Left renal pelvis (tissue), 4 donors: Measurements from ENCODE around the gene LIF. TPM values are rescaled to one million over a fixed set of nuclear protein-coding genes. Genes with fewer than 3 reads are reported as not detected.
"Not testable (repeated sequence)": the region's sequence is repeated elsewhere in the genome, so short reads cannot be mapped to it uniquely, and the experiment has no call there.

ENCODE experiments used
- DNase-seq, 4 donors: peaks; one replicate each; pipeline ENCODE4 v3.0.0-alpha.2; 2013; ENCODE audit warnings: low read depth in 4 of 4, low spot score in 3 of 4
- polyA plus RNA-seq, 4 donors: library from polyadenylated mRNA; unstranded; fragments of 120-200 nt; gene quantifications; one replicate each; pipeline ENCODE4 v1.2.1, GENCODE V29; 2013; ENCODE audit not compliant: insufficient read length in 4 of 4

Gene LIF
- polyA plus RNA-seq, 4 donors: 1.6 to 2.3 (median 1.8) TPM

DNA sequence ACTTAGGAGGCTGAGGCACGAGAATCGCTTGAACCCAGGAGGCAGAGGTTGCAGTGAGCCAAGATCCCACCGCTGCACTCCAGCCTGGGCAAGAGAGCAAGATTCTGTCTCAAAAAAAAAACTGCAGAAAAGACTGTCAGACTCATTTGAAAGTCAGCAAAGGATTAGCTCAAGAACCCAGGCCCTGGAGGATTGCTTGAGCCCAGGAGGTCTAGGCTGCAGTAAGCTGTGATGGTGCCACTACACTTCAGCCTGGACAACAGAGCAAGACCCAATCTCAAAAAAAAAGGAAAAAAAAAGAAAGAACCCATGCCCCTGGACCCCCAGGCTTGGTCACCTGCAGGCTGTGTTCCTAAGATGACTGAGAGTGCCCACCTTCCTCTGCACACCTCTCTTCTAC is 16.2 kb downstream of the LIF start:
- DNase-seq: no peak

DNA sequence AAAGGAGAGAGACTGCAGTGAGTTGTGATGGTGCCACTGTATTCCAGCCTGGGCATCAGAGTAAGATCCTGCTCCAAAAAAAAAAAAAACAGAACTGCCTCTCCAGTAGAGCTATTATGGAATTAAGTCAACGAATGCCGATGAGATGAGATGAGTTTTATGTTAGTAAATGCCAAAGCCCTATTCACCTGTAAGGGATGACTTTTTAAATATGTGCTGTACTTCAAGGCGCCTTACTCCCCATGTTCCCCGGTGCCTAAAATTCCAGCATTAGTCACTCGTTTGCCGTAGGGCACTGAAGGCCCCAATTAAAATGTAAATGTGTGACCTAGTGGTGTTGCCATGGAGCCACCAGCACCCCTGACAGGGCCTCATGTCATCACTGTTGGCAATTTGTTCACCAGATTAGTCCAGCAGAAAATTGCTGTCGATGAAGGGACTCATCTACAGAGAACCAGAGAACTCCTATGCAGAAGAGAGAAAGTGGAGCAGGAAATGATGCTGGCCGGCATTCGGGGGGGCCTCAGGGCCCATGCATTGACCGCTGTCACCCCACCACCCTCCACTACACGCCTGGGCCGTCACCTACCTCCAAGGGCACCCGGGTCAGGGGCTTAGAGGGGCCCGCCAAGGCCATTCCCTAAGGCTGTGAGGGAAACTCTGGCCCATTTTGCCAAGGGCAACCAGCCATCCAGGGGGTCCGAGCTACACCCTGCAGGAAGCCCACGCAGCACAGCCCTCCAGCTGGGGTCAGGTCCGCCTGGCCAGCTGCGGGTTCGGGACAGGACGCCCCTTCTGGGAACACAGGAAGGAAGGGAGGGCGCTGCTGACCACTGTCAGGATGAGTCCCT is 17.8 kb downstream of the LIF start:
- no peak for DNase-seq

DNA sequence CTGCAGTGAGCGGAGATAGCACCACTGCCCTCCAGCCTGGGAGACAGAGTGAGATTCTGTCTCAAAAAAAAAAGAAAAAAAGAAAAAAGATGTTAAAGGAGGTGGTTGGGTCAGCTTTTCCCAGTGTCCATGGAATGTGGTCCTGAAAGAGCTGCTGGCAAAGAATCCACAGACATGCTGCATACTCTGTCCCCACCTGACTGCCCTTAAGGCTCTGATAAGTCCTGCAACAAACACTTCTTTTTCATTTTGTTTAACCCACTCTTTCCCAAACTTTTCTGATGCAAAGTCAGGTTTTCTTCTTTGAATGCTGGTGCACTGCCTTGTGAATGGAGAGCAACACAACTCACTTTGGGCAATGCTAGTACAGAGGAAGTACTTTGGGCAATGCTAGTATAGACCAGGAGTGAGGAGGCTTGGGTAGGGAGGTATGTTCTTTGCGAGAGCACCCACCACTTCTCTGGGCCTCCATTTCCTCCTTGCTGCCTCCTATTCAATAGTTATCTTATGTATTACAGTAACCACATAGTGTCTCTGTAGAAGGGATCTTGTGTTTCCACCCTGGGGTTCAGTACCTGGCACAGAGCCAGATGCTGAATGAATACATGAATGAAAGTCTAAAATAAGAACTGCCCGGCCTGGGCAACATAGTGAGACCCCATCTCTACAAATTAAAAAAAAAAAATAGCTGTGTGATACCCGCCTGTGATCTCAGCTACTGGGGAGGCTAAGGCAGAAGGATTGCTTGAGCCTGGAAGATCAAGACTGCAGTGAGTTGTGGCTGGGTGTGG is 18.9 kb downstream of the LIF start:
- DNase-seq: no peak

- DNase-seq: no peak
Observed at GRCh38 chr22:30226192-30226832, 20.2 kb downstream of the LIF start.

GRCh38 chr22:30225220-30225927 is 21.2 kb downstream of the LIF start:
- no peak for DNase-seq

DNA sequence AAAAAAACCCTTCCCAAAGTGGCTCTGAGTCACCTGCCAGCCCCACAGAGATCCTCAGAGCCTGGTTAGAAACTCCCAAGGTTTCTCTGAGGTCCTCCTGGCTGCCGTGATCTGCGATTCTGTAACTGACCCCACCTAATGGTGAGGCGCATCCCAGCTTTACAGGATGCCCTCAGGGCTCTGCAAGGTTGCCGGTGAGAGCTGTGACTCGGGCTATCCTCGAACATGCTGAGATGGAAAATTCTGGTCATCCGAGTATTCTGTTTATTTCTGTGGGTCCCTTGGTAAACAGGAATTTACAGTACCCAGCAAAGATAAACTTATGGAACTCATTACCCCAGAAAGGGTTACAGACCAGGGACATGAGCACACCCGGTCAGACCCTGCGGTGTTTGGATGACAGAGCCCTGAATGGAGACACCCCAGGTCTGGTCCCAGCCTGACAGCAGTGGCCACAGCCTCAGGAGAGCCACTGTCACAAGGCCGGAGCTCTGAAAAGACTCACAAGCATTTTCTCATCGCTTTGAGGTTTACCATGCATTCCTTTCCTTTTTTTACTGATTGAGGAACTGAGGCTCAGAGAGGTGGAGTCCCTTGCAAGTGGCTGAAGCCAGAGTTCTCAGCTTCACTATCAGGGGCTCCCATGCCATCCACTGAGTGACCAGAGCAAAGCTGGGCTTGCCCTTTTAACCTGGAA is 22.2 kb downstream of the LIF start:
- DNase-seq: no peak

DNA sequence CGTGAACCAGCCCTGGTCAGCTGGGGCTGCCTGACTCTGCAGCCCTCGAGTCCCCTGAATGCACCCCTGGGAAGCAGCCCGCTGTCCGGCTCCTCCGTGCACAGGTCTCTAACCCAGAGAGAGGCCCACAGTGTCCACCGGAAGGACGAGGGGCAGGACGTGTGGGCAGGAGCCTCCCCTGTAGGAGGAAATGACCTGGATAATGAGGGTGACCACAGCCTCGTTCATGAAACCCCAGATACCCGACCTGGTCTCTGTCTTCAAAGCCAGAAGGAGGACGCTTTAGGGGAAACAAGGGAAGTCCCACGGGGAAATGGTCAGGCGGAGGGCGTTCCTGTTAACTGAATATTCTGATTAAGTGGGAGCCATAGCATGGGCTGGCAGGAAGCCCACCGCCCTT is 23.3 kb downstream of the LIF start:
- DNase-seq: no peak

DNA sequence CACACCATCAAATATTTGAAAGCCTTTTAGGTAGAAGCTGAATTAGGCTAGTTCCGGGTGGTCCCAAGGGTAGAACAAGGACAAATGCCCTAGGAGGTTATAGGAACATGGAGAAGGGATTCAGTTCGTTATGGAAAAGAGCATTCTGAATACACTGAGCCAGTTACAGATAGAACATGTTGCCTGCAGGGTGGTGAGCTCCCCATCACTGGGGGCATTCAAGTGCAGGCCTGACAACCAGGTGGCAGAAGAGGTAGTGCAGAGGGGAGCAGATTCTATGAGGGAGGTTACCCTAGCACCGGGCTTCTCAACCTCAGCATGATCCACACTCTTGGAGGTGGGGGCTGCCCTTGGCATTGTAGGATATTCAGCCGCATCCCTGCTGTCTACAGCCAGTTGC is 24.2 kb downstream of the LIF start:
- no peak for DNase-seq

DNA sequence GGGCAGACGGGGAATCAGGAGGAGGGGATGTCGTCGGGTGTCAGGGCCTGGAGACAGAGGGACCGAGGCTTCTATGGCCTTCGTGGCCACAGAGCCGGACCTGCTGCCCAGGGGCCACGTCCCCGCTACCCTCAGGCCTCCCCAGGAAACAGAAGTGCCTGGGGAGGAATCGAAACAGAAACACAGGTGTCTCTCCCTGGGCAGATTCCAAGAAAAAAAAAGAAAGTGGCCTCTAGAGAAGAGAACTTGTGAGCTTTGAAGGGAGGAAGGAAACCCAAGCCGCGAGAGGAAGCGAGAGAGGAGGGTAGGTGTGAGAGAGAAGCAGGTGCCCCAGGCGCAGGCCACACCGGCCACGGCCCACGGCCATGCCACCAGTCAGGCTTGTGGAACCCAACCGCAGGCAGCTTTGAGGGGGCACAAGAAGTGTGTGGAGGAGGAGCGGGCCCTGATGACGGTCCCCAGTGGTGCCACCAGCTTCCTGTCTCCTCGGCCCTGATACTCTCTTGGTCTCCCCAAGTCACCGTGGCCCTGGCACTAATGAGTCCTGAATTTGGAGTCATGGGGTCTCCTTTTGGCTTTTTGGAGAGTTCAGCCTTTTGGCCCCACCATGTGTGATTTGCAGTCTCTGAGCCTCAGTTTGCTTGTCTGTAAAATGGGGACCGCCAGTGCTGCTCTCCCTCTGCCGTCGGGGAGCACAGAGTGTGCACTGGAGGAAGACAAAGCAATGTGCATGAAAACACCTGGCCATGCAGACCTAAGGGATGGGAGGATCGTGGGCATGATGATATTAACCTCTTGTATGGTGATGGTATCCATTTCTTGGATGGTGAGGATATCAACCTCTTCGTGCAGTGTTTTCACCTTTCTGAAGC is 25.2 kb downstream of the LIF start:
- no peak for DNase-seq

- no peak for DNase-seq
Observed at GRCh38 chr22:30220338-30221012, 26.1 kb downstream of the LIF start.

GRCh38 chr22:30219668-30220278 is 26.8 kb downstream of the LIF start:
- DNase-seq: no peak

DNA sequence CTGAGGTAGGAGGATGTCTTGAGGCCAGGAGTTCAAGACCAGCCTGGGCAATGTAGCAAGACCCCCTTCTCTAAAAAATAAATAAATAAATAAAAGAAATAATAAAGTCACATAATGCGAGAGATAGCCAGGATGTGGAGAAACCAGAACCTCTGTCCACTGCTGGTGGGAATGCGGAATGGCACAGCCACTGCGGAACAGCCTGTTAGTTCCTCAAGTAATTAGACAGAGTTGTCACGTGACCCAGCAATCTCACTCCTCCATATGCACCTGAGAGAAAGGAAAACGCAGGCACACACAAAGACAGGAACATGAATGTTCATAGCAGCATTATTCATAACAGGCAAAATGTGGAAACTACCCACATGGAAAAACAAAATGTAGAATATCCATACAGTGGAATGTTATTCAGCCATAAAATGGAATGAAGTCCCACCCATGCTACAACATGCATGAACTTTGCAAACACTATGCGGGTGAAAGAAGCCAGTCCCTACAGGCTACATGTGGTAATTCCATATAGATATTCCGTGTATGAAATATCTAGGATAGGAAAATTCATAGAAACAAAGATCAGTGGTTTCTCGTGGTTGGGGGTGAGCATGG is 27.4 kb downstream of the LIF start:
- no peak for DNase-seq

- no peak for DNase-seq
Observed at GRCh38 chr22:30217698-30218560, 28.6 kb downstream of the LIF start.

- DNase-seq: no peak
Observed at GRCh38 chr22:30216710-30217109, 29.8 kb downstream of the LIF start.

- DNase-seq: not testable (repeated sequence)
Observed at GRCh38 chr22:30216272-30216671, 30.3 kb downstream of the LIF start.

GRCh38 chr22:30214703-30215407 is 31.7 kb downstream of the LIF start:
- DNase-seq: no peak
